Nephron progenitor cell (in vitro differentiated cells): ENCODE measurements around the gene HMGN5.

Experiments
- DNase-seq: peaks from one replicate; pipeline ENCODE4 v3.0.0; 2021
- H3K27ac Mint-ChIP-seq: 2 replicates; pipeline ENCODE4 v1.8.0; 2021; ENCODE audit warnings: mild to moderate bottlenecking, moderate library complexity, mixed read lengths
- H3K27me3 Mint-ChIP-seq: 2 replicates; pipeline ENCODE4 v1.8.0; 2021; ENCODE audit warnings: mild to moderate bottlenecking, low read depth, mixed read lengths; ENCODE audit not compliant: poor library complexity
- H3K36me3 Mint-ChIP-seq: 2 replicates; pipeline ENCODE4 v1.8.0; 2021; ENCODE audit warnings: low read depth, mixed read lengths
- H3K4me1 Mint-ChIP-seq: 2 replicates; pipeline ENCODE4 v1.8.0; 2021; ENCODE audit warnings: mixed read lengths
- H3K4me3 Mint-ChIP-seq: 2 replicates; pipeline ENCODE4 v1.8.0; 2021; ENCODE audit warnings: mild to moderate bottlenecking, moderate library complexity, mixed read lengths
- H3K9me3 Mint-ChIP-seq: 2 replicates; pipeline ENCODE4 v1.8.0; 2021; ENCODE audit warnings: mild to moderate bottlenecking, moderate library complexity, mixed read lengths
- CTCF ChIP-seq: fragments of 200-600 bp; sonication (generic); IDR thresholded peaks from 2 replicates; pipeline ENCODE4 v1.5.0; 2021; ENCODE audit warnings: antibody characterized with exemption

Gene HMGN5

GRCh38 chrX:81206476-81206875 lies 4.8 kb upstream of the HMGN5 start:
- Mint-ChIP-seq H3K4me1 (peaks cover 24% of the 10 kb centered on the region), H3K27me3 (no peaks in the 10 kb centered on the region), H3K4me3 (no peak overlapping the region), H3K9me3 (peaks cover 45% of the 10 kb centered on the region), H3K27ac (no peak overlapping the region), H3K36me3 (peaks cover 35% of the 10 kb centered on the region)
- TF ChIP-seq CTCF: no peak
- DNase-seq: no peak

GRCh38 chrX:81205551-81205950 lies 3.8 kb upstream of the HMGN5 start:
- TF ChIP-seq CTCF: no peak
- Mint-ChIP-seq H3K4me1 (peaks cover 30% of the 10 kb centered on the region), H3K4me3 (no peak overlapping the region), H3K27ac (no peak overlapping the region), H3K36me3 (peaks cover 28% of the 10 kb centered on the region), H3K27me3 (no peaks in the 10 kb centered on the region), H3K9me3 (peaks cover 47% of the 10 kb centered on the region)
- no peak for DNase-seq

DNA sequence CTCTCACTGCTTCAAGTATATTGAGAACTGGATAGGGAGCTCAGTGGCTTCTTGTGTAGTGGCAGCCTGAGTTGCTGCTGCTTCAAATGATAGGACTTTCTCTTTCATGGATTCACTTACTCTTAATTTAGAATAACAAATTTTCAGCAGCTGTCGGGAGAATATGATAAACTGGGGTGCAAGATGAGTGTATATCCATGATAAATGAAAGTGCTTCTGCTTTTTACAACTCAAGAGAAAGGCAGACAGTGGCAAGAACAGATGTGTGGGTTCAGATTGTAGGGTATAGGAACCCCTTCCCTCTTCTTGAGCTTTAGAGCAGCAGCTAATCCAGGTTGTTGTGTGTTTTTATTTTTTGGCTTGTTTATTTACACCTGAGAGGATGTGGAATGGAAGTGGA lies 1.2 kb upstream of the HMGN5 start:
- peak overlapping the region; percentile 96 for H3K4me3 Mint-ChIP-seq
- no peak for DNase-seq
- H3K9me3 Mint-ChIP-seq: peaks cover 52% of the 10 kb centered on the region
- H3K36me3 Mint-ChIP-seq: peaks cover 20% of the 10 kb centered on the region
- peaks cover 30% of the 10 kb centered on the region for H3K4me1 Mint-ChIP-seq
- H3K27me3 Mint-ChIP-seq: no peaks in the 10 kb centered on the region
- TF ChIP-seq CTCF: no peak
- no peak overlapping the region for H3K27ac Mint-ChIP-seq

GRCh38 chrX:81202456-81202819 lies 725 bp upstream of the HMGN5 start:
- peaks cover 17% of the 10 kb centered on the region for H3K36me3 Mint-ChIP-seq
- peaks cover 50% of the 10 kb centered on the region for H3K9me3 Mint-ChIP-seq
- peak overlapping the region; percentile 96 for H3K4me3 Mint-ChIP-seq
- DNase-seq: no peak
- H3K27me3 Mint-ChIP-seq: no peaks in the 10 kb centered on the region
- no peak for TF ChIP-seq CTCF
- peak overlapping the region; percentile 99 for H3K27ac Mint-ChIP-seq
- peaks cover 30% of the 10 kb centered on the region for H3K4me1 Mint-ChIP-seq

DNA sequence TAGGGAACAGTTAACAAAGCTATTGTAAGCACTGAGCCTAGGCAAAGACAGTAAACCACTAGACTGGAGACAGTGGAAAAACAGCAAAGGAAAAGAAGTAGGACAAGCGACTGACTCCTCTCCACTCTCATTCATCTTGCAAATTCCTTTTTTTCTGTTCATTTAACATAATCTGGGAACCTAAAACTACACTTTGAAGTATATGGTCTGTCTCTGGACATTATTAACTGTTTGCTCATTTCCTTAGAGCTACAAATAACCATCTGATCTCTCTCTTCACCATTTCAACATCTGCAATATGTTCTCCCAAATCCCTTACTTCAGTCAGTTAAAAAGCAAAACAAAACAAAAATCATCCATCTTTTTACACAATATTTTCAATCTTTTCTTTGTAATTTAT lies 642 bp downstream of the HMGN5 start:
- peaks cover 53% of the 10 kb centered on the region for H3K9me3 Mint-ChIP-seq
- no peak for TF ChIP-seq CTCF
- peak overlapping the region; percentile 96 for H3K4me3 Mint-ChIP-seq
- H3K4me1 Mint-ChIP-seq: peaks cover 25% of the 10 kb centered on the region
- H3K27me3 Mint-ChIP-seq: no peaks in the 10 kb centered on the region
- no peak for DNase-seq
- H3K36me3 Mint-ChIP-seq: peaks cover 15% of the 10 kb centered on the region
- H3K27ac Mint-ChIP-seq: peak overlapping the region; percentile 99

GRCh38 chrX:81195712-81196111 lies 6.0 kb downstream of the HMGN5 start:
- Mint-ChIP-seq H3K27ac (no peak overlapping the region), H3K27me3 (no peaks in the 10 kb centered on the region), H3K36me3 (no peaks in the 10 kb centered on the region), H3K4me1 (no peaks in the 10 kb centered on the region), H3K9me3 (peaks cover 36% of the 10 kb centered on the region), H3K4me3 (no peak overlapping the region)
- TF ChIP-seq CTCF: peak; percentile 50
- DNase-seq: peak; percentile 49
